Measurements from ENCODE around the gene HPD. TPM values are rescaled to one million over a fixed set of nuclear protein-coding genes. Genes with fewer than 3 reads are reported as not detected.
A peak's percentile ranks its signal among the peaks of the same experiment; 100 is the strongest.

HPD gene
- total RNA-seq, 1 donor from 2014 or later: not detected

GRCh38 chr12:121810234-121810817, 48.3 kb downstream of the HPD start:
- no peak for DNase-seq

- no peak for DNase-seq
These were observed 48.9 kb downstream of the HPD start for GRCh38 chr12:121809712-121810116.

GRCh38 chr12:121808623-121809022, 50.0 kb downstream of the HPD start:
- DNase-seq: no peak

GRCh38 chr12:121807642-121808347, 50.9 kb downstream of the HPD start:
- no peak for DNase-seq

GRCh38 chr12:121806546-121807423, 51.9 kb downstream of the HPD start:
- no peak for DNase-seq

- DNase-seq: no peak
These were observed 52.6 kb downstream of the HPD start for GRCh38 chr12:121806009-121806545.

- DNase-seq: no peak
These were observed 53.3 kb downstream of the HPD start for GRCh38 chr12:121805171-121806008.

- no peak for DNase-seq
These were observed 54.1 kb downstream of the HPD start for GRCh38 chr12:121804417-121805111.

- peak; percentile 34 for DNase-seq
These were observed 54.7 kb downstream of the HPD start, which contains the start of gene SETD1B for GRCh38 chr12:121803861-121804416. SETD1B (plus strand) TSS chr12:121804009; CDS start chr12:121804738, 729 bp downstream.

GRCh38 chr12:121802843-121803698, 55.6 kb downstream of the HPD start:
- DNase-seq: peak; percentile 90

GRCh38 chr12:121802485-121802842, 56.2 kb downstream of the HPD start:
- DNase-seq: no peak

GRCh38 chr12:121801595-121802484, 56.8 kb downstream of the HPD start:
- DNase-seq: no peak

GRCh38 chr12:121800694-121801594, 57.7 kb downstream of the HPD start:
- peak; percentile 69 for DNase-seq

GRCh38 chr12:121799842-121800693, 58.6 kb downstream of the HPD start:
- peak; percentile 58 for DNase-seq

- DNase-seq: peak; percentile 48
These were observed 59.4 kb downstream of the HPD start for GRCh38 chr12:121799156-121799841.

GRCh38 chr12:121798787-121799155, 59.9 kb downstream of the HPD start:
- peak; percentile 60 for DNase-seq

Measured in occipital lobe (tissue), 2 donors.